Activated naive CD4-positive, alpha-beta T cell treated with Interleukin-2 at 50 U/mL for 16 hours (primary cell): ENCODE measurements around the gene HSF4.

Experiments
- DNase-seq: peaks from one replicate; pipeline ENCODE4 v3.0.0-alpha.2; 2020

The HSF4 gene

DNA sequence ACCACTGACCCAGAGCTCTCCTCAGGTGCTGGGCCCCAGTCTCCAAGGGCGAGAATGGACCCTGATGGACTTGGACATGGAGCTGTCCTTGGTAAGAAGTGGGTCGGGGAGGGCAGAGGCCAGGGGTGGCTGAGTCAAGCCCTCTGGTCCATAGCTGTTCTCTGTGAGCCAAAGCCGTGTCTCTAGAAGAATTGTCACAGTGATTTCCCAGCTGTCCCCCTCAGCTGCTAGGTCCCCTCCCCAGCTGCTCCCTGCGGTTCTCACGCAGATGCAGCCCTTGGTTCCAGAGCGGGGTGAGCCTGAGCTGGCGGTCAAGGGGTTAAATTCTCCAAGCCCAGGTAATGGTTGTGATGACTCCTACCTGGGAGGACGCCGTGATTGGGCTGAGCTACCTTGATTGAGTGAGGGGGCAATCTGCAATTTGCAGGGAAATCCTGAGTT is 4.5 kb downstream of the HSF4 start:
- DNase-seq = no peak

DNA sequence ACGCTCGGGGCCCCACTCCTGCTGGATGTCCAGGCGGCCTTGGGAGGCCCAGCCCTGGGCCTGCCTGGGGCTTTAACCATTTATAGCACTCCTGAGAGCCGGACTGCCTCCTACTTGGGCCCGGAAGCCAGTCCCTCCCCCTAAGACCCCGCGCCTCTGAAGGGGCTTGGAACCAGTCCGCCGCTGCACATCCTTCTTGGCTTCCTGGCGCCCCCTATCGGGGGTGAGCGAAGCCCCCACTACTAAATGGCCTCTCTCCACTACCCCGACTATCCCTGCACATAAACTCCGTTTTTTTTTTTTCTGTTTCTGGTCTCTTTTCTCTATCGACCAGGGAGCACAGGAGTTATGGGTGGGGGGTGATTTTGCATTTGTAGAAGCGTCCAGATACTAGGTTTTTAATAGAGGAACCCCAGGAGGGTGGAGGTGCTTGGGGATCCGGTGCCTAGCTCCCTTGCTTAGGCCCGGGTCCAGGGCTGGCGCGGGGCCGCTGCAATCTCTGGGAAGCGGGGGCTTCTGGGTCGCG is 5.2 kb downstream of the HSF4 start:
- DNase-seq = peak; percentile 40

DNA sequence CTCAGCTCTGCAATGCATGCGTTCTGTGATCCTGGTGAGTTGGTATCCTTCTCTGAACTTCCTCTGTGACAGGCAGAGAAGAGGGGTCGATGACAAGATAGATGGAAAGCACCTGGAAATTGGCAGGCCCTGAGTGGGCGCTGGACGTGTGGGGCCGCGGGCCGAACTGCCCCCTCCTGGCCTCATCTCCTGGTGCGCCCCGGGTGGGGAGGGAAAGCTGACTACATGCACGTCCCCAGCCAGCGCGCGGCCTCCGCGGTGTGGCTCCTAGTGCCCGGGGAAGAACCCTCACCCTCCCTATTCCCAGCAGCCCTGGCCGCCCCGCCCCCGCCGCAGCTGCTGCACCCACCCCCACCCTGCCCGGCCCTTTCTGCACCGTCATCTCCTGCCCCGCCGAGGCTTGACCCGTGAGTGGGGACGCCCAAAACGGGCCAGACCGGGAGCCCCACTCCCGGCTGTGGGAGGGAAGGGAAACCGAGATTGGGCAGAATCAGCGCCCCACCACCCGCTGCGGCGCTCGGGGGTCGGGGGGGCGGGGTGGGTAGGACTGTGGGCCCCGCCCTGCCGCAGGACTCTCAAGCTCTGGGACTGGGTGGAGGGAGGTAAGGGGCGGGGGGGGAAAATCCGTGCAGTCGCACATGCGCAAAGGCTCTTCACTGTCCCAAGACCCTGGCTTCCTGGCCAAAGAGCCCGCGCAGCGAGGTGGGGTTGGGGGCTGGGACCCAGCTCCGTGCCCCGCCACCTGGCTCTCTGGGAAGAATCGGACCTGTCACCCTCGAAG is 5.8 kb downstream of the HSF4 start, which contains the start of gene NOL3:
NOL3 (plus strand) TSS at position 371 of the 781 bp plus-strand sequence.
- peak; percentile 40 for DNase-seq

DNA sequence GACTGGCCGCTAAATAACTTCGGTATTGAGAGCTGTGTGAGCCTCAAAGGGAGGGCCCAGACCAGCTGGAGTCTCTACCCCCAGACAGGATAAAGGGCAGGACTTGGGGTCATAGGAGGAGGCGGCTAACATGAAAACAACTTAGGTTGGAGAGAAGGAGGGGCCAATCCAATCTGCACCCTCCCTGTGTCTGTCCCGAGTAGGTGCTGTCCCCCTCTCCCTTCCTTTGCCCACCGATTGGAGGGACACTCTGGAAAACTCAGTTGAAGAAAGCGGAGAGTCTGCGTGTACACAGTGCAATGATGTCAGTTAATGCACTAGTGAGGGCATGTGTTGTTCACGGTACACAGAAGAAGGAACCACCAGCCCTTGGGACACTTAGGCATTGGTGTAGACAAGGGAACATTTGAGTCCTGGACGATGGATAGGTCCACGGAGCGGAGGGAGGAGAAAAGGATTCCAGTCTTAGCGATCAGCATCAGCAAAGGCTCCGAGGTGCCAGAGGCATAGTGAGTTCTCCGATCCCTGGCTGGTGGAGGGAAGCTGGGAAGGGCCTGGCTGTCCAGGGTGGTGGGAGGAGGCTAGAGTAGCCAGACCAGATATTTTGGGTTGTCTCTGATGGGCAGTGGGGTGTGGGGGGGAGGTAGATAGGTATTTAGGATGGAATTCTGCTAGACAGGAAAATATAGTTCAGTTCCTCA is 6.6 kb downstream of the HSF4 start:
- no peak for DNase-seq

DNA sequence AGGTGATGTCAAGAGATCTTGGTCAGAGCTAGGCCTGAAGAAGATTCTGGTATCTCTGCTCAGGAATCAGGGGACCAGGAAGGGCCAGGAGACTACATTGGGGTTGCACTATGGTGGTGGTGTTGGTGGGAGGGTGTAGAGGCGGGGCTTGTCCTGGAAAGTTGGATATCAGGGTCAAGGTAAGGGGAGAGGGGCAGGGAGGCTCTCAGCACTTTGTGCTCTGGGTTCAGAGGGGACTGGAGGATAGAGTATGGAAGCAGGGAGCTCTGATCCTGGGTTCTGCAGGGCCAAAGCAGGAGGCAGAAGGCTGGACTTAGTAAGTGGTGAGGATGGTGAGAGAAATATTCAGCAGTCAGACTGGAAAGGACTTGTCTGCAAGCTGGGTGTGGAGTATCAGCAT is 8.8 kb downstream of the HSF4 start:
- no peak for DNase-seq

DNA sequence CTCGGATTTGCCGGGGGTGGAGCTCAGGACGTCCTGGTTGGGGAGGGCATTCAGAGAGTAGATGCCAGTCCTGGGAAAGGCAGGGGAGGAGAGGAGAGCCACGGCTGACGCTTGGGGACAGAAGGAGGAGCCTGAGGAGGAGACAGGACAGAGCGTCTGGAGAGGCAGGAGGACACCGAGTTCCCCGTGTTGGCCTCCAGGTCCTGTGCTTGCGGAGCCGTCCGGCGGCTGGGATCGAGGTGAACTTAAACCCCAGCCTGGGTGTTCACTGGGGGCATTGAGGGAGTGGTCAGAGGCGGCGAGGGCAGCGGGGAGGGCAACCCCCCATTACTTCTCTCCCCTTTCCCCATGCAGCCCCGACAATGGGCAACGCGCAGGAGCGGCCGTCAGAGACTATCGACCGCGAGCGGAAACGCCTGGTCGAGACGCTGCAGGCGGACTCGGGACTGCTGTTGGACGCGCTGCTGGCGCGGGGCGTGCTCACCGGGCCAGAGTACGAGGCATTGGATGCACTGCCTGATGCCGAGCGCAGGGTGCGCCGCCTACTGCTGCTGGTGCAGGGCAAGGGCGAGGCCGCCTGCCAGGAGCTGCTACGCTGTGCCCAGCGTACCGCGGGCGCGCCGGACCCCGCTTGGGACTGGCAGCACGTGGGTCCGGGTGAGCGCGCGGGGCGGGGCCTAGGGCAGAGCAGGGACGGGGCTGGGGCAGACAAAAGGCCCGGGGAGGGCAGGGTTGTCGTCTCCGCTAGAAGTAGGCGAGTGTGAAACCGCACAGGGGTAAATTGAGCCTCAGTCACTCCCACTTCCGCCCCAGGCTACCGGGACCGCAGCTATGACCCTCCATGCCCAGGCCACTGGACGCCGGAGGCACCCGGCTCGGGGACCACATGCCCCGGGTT is 9.5 kb downstream of the HSF4 start:
- peak; percentile 68 for DNase-seq

DNA sequence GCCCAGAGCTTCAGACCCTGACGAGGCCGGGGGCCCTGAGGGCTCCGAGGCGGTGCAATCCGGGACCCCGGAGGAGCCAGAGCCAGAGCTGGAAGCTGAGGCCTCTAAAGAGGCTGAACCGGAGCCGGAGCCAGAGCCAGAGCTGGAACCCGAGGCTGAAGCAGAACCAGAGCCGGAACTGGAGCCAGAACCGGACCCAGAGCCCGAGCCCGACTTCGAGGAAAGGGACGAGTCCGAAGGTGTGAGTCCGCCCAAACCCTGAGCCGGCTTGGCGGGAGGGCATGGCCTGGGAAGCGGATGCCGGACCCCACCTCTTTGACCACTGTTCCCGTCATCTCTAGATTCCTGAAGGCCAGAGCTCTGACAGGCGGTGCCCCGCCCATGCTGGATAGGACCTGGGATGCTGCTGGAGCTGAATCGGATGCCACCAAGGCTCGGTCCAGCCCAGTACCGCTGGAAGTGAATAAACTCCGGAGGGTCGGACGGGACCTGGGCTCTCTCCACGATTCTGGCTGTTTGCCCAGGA is 10.2 kb downstream of the HSF4 start:
- DNase-seq = no peak

DNA sequence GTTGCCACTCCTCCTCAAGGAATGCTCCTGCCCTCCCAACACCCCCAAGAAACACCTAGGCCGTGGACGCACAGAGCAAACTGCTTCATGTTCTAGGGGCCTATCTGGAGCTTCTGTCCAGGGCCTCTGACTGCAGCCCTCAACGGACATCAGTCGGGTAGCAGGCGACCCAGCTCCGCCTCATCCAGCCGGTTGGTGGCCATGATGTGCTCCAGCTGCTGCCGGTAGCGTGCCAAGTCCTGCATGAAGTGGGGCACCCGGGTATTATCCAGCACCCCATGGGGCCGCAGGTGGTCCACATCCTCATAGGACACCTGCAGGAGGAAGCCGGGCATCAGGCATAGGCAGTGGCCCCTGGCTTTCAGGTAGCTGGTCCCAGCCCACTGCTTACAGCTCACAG is 12.1 kb downstream of the HSF4 start:
- no peak for DNase-seq

DNA sequence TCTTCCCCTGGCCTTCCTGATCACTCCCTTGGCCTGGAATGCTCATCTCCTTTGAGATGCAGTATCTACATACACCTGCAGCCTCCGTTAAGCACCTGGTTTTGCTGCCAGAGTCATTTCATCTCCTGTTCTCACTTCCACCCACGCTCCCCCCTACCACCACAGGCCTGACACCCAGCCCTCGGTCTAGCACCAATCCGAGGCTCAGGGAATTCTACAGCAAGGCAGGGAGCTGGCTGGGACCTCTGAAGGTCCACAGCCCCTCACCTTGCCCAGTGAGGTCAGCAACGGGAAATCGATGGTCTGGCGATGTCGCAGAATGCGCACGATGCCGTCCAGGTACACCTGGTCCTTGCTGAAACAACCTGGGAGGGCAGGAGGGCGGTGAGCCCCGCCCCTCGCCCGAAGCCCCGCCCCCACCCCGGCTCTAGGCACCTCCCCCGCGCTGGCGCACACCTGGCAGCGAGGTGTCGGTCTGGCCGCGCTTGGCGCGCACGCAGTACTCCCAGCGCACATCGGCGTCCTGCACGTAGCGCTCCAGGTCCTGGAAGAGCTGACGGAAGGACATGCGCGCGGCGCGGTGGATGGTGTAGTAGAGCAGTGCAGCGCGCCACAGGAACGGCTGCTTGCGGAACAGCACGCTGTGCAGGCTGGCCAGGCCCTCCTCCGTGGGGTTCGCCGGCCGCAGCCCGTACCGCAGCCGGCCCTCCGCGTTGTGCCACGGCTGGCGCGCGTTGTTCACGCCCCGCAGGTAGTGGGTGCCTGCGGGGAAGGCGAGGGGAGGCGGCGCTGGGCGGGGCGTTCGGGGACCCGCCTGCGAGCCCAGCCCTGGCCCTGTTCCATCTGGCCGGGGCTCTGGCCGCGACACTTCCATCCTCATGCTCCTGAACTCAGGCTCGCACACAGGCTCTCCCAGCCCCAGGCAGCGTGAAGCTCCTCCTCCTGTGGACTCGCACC is 13.5 kb downstream of the HSF4 start:
- peak; percentile 58 for DNase-seq

DNA sequence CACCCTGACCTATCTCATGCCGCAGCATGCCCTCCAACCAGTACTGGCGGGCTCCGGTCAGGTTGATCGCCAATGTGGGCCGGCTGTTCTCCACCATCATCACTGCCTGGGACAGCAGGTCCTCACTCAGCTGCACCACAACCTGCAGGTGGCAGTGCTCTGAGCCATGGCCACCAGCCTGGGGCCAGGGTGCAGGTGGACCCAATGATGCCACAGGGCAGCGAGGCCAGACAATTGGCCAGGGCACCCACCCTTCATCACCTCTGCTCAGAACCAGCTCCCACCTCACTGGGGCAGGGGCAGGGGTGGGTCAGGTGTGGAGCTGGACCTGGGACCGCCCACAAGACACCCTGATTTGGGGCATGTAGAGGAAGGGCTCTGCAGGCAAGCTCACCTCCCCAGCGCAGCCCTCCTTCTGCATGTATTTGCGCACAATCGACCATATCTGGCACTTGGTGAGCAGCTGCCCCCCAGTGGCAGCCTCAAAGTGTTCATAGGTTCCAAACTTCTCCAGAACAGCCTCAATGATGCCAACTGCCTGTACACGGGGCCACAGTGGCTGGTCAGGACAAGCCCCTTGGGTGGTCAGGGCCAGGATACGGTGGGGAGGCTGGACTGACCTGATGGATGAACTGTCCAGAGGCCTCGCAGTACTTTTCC is 15.0 kb downstream of the HSF4 start:
- no peak for DNase-seq

DNA sequence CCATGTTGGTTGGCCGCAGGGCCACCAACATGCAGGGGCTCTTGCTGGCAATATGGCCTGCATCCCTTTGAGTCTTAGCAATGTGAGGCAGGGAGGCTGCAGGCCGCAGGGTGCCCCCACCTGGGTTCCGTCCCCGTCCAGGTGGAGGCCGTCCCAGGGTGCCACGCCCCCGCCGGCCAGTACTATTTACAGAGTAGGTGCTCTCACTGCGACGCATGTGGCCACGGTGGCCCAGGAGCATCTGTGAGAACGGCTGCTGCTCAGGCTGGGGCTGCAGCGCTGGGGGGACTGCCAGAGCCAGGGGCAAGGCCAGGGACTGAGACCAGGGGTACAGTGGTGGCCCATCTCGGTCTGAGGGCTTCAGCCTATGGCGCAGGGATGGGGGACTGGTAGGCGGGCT is 15.6 kb downstream of the HSF4 start:
- DNase-seq = no peak

DNA sequence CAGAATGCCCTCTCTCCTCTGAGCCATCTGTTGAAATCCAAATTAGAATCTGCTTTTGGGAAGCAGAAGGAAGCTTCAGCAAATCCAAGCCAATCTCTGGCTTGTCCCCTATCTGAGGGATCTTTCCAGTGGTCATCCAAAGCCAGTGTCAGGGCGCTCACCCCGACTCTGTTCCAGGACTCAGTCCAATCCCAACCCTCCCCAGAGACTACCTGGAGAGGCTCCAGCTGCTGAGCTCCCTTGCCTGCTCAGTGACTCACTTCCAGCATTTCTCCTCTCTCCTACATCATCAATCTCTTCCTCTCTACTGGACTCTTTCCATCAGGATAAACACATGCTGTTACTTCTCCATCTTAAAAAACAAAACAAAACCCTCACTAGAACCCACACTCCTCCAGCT is 16.8 kb downstream of the HSF4 start:
- DNase-seq = no peak

DNA sequence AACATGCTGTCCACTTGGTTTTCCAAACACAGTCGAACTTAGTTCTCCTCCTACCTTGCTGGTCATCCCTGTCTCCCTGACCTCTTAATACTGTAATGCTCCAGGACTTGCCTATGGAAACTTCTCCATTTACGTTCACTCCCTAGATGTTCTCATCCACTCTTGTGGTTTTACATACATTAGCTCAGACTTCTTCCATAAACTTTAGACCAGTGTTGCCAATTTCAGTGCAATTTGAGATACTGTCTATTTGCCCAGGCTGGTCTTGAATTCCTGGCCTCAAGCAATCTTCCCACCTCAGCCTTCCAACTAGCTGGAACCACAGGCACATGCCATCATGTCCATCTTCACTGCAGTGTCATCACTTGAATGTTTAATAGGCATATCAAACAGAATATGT is 17.7 kb downstream of the HSF4 start:
- DNase-seq = no peak

DNA sequence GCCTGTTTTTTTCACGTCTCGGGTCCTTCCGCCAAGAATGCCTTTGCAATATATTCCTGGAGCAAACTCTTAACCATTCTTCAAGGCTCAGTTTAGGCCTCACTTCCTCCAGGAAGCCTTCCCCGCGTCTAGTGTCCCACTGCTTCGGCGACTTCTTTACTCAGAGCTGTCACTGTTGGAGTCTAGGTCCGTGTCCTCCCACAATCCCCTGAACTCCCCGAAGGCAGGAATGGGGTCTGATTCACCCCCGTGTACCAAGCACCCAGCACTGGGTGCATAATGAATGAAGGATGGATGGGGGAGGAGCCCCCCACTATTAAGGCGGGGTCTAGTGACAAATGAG is 18.7 kb downstream of the HSF4 start:
- DNase-seq = no peak

DNA sequence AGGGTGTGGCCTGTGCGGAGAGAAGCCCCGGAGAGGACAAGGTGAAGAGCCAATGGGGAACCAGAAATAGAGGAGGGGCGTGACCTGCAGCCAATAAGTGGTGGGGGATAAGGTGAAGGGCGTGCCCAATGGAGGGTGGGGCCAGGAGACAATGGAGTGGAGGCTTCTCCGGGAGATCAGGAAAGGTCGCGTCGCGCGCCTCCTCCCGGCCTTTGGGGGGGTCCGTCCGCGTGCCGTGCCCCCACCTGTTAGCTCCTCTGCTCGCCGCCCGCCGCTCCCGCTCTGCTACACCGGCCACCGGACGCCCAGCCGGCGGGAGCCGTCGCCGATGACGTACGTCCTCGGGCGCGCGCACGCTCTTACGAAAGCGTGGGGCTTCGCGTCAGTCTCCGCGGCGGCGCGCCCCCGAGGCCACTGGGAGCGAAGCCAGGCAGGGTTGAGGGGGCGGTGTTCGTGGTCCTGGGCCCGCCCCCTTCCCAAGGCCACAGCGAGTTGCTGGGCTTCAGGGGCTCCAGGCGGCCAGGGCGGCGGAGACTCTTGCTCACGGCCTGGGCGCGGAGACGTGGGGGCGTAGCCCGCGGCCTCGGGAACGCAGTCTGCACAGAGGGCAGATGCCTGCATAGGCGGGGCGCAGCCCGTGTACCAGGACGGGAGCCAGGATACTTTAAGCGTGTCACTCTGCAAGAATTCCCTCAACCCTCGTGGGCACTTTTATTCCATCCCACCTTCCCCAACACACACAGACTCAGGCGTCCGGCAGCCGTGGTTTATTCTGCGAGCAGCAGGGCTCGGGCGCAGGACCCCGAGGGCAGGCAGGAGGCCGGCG is 19.3 kb downstream of the HSF4 start, which contains the start of gene MATCAP1:
MATCAP1 (minus strand) TSS at position 337 of the 826 bp plus-strand sequence. CDS start 3,353 bp downstream, outside the sequence.
- DNase-seq = peak; percentile 95

DNA sequence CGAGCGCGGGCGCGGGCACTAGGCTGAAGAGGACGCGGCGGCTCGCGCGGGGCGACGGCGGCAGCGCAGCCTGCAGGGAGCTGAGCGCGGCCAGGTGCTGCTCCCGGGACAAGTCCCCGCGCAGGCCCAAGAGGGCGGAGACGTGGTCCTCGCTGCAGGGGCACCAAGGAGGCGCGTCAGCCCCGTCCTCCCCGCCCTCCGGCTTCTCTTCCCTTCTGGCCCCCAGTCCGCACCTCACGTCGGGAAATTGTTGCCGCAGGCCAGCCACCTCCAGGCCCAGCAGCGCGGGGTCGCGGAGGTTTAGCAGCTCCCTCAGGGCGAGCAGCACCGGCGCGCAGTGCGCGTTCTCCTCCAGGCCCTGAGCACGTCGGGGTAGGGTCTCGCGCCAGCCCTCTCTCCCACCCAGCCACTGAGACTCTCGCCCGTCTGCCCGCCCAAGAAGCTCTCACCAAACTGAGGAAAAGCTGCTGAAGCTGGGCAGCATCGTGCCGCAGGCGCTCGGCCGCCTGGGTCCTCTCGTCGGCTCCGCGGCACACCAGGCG is 20.0 kb downstream of the HSF4 start:
- DNase-seq = no peak

DNA sequence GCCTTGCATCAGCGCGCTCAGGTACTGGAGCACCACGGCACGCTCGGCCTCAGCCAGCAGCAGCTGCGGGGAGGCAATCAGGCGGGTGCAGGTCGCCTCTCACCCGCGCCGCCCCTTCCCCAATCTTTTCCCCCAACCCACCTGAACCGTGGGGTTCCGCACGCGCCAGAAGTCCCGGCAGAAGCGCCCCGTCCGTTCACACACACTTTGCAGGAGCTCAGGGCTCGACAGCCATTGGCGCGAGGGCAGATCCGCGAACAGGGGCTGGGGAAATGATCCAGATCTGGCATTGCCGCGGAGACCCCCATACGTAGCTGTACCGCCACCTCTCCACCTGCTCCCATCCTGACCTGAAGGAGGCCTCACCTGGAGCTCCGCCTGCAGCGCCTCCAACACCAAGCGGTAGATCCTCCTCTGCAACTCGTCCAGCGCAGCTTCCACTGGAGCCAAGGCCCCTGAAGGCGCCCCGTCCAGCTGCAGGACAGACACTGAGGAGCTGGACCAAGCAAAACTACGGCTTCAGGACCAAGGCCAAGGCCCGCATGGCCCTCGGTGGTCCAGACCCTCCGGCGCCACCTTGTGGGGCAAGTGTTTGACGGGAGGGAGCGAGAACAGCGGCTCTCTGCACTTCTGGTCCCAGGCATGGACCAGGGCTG is 20.6 kb downstream of the HSF4 start:
- DNase-seq = peak; percentile 87

DNA sequence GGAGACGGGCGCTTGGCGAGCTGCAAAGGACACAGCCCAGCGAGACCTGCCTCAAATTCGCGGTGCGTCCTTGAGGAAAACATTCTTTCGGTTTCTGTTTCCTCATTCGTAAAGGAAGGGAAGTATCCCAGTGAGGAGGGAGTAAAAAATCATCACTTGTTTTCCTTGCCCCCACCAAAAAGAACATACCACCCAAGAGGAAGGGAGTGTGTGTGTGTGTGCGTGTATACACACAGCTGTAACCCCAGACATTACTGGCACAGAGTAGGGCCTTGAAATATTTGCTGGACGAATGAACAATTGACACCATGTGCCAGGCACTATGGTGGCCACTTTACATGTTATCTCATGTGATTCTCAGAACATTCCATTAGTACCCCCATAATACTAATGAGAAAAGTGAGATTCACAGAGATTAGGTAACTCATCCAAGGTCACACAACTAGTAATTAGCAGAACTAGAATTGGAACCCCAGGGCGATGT is 21.1 kb downstream of the HSF4 start:
- DNase-seq = no peak

DNA sequence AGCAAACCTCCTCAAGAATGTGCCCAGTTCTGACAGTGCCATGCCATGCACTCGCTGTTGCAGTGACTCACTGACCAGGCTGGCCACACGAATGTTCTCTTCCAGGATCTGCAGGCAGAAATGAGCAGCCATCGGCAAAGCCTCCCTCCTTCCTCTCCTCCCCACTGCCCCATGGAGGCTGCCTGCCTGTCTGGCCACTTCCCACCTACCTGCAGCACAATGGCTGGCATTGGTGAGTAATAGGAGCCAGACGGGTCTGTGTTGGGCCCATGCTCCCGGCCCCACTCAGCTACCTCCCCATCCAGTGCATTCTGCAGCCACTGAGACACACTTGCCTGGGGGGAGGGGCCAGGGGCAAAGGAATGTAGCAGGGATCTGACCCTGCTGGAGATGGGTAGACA is 22.0 kb downstream of the HSF4 start:
- DNase-seq = no peak
